Left lung (tissue), 10 donors: ENCODE measurements around the gene LRIG1. TPM values are rescaled to one million over a fixed set of nuclear protein-coding genes. Genes with fewer than 3 reads are reported as not detected.

Experiments used
- ATAC-seq: fragments of 200-7000 bp; cut with Tn5 transposase; one replicate; pipeline ENCODE4 v1.9.1; 2020; ENCODE audit warnings: moderate library complexity
- DNase-seq, 4 donors: peaks; one replicate each; pipeline ENCODE4 v3.0.0-alpha.2; 2013 to 2020
- H3K27ac ChIP-seq, 2 donors: fragments of 200-600 bp; sonication (generic) in 1 of 2; one replicate each; pipeline versions ENCODE4 v1.5.0 to v1.8.0; 2020 to 2021
- H3K27me3 ChIP-seq, 2 donors: fragments of 200-600 bp; sonication (generic) in 1 of 2; one replicate each; pipeline versions ENCODE4 v1.5.0 to v1.8.0; 2020 to 2021
- H3K36me3 ChIP-seq, 2 donors: fragments of 200-600 bp; sonication (generic) in 1 of 2; one replicate each; pipeline versions ENCODE4 v1.5.0 to v1.8.0; 2020 to 2021
- H3K4me1 ChIP-seq, 2 donors: fragments of 200-600 bp; one replicate each; pipeline ENCODE4 v1.8.0; 2021
- H3K4me3 ChIP-seq, 2 donors: fragments of 200-600 bp; sonication (generic) in 1 of 2; one replicate each; pipeline versions ENCODE4 v1.5.0 to v1.8.0; 2020 to 2021; ENCODE audit warnings: mild to moderate bottlenecking in 1 of 2
- H3K9me3 ChIP-seq, 2 donors: fragments of 200-600 bp; sonication (generic) in 1 of 2; one replicate each; pipeline versions ENCODE4 v1.5.0 to v1.8.0; 2020 to 2021
- intact Hi-C, 2 donors: fragments of 100-400 bp; cut with DNase I; formaldehyde crosslinking; loops; one replicate each; pipeline versions ENCODE4 v1.11.2 to v1.14.2; 2022
- polyA plus RNA-seq, 6 donors: library from polyadenylated mRNA; unstranded; fragments of 120-200 nt; gene quantifications; one replicate each; pipeline ENCODE4 v1.2.1, GENCODE V29; 2013; ENCODE audit not compliant: insufficient read length in 6 of 6
- total RNA-seq, 2 donors: library from RNA; stranded (reverse); fragmentation: NEBNext Ultra II Directional; extraction: Animal tissue kit (Norgen Biotek cat#: 25700); gene quantifications; one replicate each; pipeline ENCODE4 v1.2.1, GENCODE V29; 2021
- TF ChIP-seq, protein P1 (sequence below), 2 donors: fragments of 200-600 bp; sonication (generic) in 1 of 2; IDR thresholded peaks; one replicate each; pipeline versions ENCODE4 v1.5.0 to v1.8.0; 2021; ENCODE audit warnings: antibody characterized with exemption in 2 of 2
- donor health status: DM: no; HTN: yes; CAD: no.
- donor health status: DM: no; HTN: no; CAD: no.

LRIG1 gene
- total and polyA plus RNA-seq, 8 donors, result 32.6 to 42.7 (median 35.7) TPM

GRCh38 chr3:66413151-66413751 lies 87.6 kb downstream of the LRIG1 start:
- TF ChIP-seq, protein P1, sequence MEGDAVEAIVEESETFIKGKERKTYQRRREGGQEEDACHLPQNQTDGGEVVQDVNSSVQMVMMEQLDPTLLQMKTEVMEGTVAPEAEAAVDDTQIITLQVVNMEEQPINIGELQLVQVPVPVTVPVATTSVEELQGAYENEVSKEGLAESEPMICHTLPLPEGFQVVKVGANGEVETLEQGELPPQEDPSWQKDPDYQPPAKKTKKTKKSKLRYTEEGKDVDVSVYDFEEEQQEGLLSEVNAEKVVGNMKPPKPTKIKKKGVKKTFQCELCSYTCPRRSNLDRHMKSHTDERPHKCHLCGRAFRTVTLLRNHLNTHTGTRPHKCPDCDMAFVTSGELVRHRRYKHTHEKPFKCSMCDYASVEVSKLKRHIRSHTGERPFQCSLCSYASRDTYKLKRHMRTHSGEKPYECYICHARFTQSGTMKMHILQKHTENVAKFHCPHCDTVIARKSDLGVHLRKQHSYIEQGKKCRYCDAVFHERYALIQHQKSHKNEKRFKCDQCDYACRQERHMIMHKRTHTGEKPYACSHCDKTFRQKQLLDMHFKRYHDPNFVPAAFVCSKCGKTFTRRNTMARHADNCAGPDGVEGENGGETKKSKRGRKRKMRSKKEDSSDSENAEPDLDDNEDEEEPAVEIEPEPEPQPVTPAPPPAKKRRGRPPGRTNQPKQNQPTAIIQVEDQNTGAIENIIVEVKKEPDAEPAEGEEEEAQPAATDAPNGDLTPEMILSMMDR (IDR thresholded peaks at IDR 0.05), result no peak
- peaks cover 0 to 60% of the 10 kb centered on the region in 2 donors for H3K36me3 ChIP-seq
- H3K4me1 ChIP-seq, result peaks cover 0 to 3% of the 10 kb centered on the region in 2 donors
- no peaks in the 10 kb centered on the region for H3K27me3 ChIP-seq
- no peak overlapping the region for H3K27ac ChIP-seq
- no peak overlapping the region for H3K4me3 ChIP-seq
- intact Hi-C loops, result no loop called here
- peak in 1 of 4 donors; percentile 29 for DNase-seq
- H3K9me3 ChIP-seq, result no peaks in the 10 kb centered on the region
- no peak for ATAC-seq

DNA sequence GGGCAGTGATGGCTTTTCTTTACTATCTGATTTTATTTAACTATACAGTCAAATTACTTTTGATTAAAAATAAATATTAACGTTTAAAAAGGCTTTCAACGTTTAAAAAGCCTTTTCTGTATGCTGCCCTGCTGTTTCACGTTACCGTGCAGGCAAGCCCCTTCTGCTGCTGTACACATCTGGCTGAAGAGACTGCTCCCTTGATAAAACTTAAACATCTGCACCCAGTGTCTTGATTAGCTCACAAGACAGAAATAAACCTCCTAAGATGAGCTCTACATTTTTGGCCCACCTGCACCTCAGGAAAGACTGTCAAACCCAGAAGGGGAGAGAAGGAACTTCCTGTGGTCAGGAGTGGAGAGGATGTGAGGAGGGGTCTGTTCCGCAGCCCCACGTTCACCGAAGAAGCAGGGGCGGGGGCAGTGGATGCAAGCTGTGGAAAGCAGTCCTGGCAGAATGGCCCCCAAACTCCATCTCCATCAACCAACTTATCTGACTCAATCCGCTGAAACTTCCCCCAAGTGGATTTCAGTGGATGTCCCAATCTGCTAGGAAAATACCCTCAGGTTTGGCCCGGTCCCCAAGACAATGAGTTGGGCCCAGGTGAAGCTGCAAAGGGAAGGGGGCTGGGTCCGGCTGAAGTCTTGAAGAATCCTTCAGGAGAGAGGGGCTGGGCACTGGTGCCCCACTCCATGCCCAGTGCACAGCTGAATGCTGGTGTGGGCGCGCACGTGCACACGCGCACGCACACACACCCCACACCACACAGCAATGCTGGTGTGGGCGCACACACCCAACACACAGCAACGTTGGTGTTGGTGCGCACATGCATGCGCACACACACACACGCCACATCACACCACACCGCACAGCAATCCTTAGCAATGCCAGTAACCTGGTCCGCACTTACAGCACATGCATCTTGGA lies 88.6 kb downstream of the LRIG1 start:
- no peak for ATAC-seq
- intact Hi-C loops, result no loop called here
- H3K4me3 ChIP-seq, result no peak overlapping the region
- H3K36me3 ChIP-seq, result peaks cover 0 to 67% of the 10 kb centered on the region in 2 donors
- peaks cover 0 to 8% of the 10 kb centered on the region in 2 donors for H3K4me1 ChIP-seq
- TF ChIP-seq, protein P1 (IDR thresholded peaks at IDR 0.05), result no peak
- H3K27ac ChIP-seq, result no peak overlapping the region
- no peaks in the 10 kb centered on the region for H3K9me3 ChIP-seq
- no peaks in the 10 kb centered on the region for H3K27me3 ChIP-seq
- peak in 1 of 4 donors; percentile 60 for DNase-seq

- H3K36me3 ChIP-seq, result peaks cover 0 to 74% of the 10 kb centered on the region in 2 donors
- H3K9me3 ChIP-seq, result no peaks in the 10 kb centered on the region
- no peak overlapping the region for H3K27ac ChIP-seq
- DNase-seq (no peak), ATAC-seq (no peak)
- TF ChIP-seq, protein P1 (IDR thresholded peaks at IDR 0.05), result no peak
- no peaks in the 10 kb centered on the region for H3K27me3 ChIP-seq
- H3K4me3 ChIP-seq, result no peak overlapping the region
- peaks cover 0 to 8% of the 10 kb centered on the region in 2 donors for H3K4me1 ChIP-seq
- intact Hi-C loops, result no loop called here
Measured at GRCh38 chr3:66411474-66411873, 89.3 kb downstream of the LRIG1 start.

DNA sequence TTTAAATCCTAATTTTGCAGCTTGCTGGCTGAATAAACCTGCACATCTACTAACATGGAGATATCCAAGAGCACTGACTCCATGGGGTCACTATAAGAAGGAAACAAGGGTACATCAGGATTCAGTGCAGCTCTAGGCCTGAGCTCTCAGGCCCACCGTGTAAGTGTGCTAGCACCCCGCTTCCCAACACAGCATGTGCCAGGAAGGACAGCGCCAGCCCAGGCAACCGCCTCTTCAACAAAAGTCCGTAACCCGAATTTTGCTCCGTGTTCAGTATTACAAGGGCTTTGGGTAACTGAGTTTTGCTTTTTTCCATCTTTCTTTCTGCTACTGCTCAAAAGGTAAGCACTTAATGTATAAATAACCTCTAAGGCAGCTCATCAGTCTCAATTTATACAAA lies 89.8 kb downstream of the LRIG1 start:
- peak in 1 of 4 donors; percentile 50 for DNase-seq
- Histone ChIP-seq H3K4me1 (peaks cover 0 to 8% of the 10 kb centered on the region in 2 donors), H3K27ac (no peak overlapping the region), H3K36me3 (peaks cover 0 to 79% of the 10 kb centered on the region in 2 donors), H3K27me3 (no peaks in the 10 kb centered on the region), H3K9me3 (no peaks in the 10 kb centered on the region), H3K4me3 (no peak overlapping the region)
- TF ChIP-seq, protein P1 (IDR thresholded peaks at IDR 0.05), result no peak
- intact Hi-C loops, result no loop called here
- no peak for ATAC-seq
